Upper lobe of left lung (tissue), 4 donors: ENCODE data around the gene SPATA24.

Experiments used
- CTCF ChIP-seq, 6 experiments: fragments of 450-650 bp in 4 of 6; fragments of 200-600 bp in 2 of 6; sonication (generic) in 2 of 6; IDR thresholded peaks; one replicate each; pipeline ENCODE4 v1.5.1; 2016 to 2019; ENCODE audit warnings: antibody characterized with exemption in 6 of 6
- POLR2A ChIP-seq, 4 donors: fragments of 450-650 bp; IDR thresholded peaks; one replicate each; pipeline ENCODE4 v1.5.1; 2016 to 2017; ENCODE audit warnings: antibody characterized with exemption in 4 of 4, mild to moderate bottlenecking in 2 of 4
- POLR2AphosphoS5 ChIP-seq, 2 donors: sonication (generic); formaldehyde crosslinking; IDR thresholded peaks; one replicate each; pipeline ENCODE4 v1.5.1; 2017; ENCODE audit warnings: antibody characterized with exemption in 2 of 2

DNA sequence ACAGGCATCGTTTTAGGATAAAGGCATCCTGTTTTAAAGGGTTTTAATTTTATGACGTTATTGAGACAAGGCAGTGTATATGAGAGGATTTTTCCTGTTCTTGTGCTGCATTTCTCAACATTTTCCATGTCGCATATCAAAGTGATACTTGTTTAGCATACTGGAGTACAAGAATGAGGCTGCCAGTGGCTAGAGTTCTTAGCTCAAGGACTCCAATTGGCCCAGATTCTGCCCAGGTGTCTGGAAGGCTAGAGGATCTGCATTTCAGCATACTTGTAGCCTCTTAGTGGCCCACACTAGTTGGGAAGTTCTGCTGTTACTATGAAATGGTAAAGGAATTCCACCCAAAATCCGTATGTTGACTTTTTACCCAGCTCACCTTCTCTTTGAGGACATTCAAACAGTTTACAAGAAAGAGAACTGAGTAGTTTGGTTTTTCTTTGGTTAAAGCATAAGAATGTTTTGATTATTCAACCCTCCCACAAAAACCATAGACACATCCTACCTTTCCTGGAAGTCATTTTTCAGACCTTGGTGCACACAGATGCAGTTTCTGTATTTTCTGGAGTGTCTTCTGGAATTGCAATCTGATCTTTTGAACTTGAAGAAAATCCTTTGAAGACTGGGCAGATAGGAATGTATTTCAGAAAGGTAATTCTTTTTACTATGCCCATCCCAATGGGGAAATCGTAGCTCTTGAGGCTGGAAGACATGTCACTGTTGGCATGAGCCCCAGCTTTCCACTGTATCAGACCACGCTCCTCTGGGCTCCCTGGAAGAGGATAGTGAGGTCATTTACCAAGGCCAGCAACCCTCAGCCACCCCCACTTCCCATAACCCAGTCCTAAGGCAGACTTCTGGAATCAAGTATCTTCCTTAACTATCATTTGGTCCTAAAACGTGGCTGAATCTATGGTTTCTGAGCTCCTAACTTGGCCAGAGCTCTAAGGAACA, 32.1 kb downstream of the SPATA24 start:
- TF ChIP-seq CTCF (IDR thresholded peaks at IDR 0.05), result no peak
- no peak for TF ChIP-seq POLR2A (IDR thresholded peaks at IDR 0.05)
- no peak for TF ChIP-seq POLR2AphosphoS5 (IDR thresholded peaks at IDR 0.05)
